Head of caudate nucleus (tissue), 42 donors: ENCODE results near the gene ZNF684.
"Not testable (repeated sequence)": the region's sequence is repeated elsewhere in the genome, so short reads cannot be mapped to it uniquely, and the experiment has no call there.

Experiments
- DNase-seq, 42 donors: peaks; one replicate each; pipeline versions ENCODE4 v3.0.0 to v3.0.0-alpha.2; 2020 to 2021; ENCODE audit warnings: mixed read lengths in 7 of 42
- intact Hi-C: fragments of 100-400 bp; cut with DNase I; formaldehyde crosslinking; loops from one replicate; pipeline ENCODE4 v1.15.0; 2022

ZNF684 gene

DNA sequence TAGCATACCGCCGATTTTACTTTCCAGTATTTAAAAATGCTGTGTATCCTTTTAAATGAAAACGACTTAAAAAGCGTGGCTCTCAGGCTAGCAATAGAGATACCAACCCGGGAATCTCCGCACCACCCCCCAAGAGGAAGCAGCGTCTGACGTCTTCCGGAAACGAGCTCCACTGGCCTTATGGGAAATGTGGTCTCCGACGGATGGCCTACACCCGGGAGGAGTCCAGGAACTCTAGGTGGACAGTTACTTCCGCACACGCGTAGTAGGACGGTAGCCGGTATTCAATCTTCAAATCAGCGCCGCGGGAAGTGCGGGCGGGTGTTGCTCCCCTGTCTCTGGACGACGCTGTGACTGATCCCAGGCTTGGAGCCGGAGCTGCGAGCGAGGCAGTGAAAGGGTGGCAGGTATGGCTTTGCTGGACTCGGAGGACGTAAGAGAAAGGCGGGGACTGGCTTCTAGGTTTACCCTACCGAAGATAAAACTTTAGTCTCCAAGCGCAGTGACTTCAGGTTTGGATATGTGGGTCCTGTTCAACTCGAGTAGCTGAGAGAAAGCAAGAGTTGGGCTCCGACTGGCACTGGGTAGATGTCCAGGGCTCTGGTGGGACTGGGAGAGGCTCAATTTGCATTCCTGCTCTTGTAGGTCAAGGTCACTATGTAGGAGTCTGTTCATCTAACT is at the start of gene ZNF684:
Gene ZNF684 (plus strand): TSS at position 257 of the 681 bp plus-strand sequence. CDS start 1,530 bp downstream, outside the sequence.
- intact Hi-C loops = no loop called here
- DNase-seq = peak; percentile 81 to 97 (median 92)

DNA sequence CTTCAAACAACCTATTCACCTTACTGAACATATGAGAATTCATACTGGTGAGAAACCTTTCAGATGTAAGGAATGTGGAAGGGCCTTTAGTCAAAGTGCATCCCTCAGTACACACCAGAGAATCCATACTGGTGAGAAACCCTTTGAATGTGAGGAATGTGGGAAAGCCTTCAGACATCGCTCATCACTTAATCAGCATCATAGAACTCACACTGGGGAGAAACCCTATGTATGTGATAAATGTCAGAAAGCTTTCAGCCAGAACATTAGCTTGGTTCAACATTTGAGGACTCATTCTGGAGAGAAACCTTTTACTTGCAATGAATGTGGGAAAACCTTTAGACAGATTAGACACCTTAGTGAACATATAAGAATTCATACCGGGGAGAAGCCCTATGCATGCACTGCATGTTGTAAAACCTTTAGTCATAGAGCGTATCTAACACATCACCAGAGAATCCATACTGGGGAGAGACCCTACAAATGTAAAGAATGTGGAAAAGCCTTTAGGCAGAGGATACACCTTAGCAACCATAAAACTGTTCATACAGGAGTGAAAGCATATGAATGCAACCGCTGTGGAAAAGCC is 36.0 kb upstream of the ZNF684 start:
- no peak for DNase-seq
- intact Hi-C loops = no loop called here

DNA sequence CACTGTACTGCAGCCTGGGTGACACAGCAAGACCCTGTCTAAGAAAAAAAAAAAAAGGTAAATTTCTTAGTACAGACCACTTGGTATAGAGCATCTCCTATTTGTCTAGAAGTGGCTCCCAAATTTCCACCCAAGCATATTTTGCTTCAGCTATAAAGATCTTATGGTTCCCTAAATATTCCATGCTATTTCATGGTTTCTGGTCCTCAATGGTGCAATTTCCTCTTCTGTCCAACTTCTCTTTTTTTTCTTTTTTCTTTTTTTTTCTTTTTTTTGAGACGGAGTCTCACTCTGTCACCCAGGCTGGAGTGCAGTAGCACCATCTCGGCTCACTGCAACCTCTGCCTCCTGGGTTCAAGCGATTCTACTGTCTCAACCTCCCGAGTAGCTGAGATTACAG is 28.8 kb upstream of the ZNF684 start:
- DNase-seq, intact Hi-C loops: not testable (repeated sequence)

DNA sequence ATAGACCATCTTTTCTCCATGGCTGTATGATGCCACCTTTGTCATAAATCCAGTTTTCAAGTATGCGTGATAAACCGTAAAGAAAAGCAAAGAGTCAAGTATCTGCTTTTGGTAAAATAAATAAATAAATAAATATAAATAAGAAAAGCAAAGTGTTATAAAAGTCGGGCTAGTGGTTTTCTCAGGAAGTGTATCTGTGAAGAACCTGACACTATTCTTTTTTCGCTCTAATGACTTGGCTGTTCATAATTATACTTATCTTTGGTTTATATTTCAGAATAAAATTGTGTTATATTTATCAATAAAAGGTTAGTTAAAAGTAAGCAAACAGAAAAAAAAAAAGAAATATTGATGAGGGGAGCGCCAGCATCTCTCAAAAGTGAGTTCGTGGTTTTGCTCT is 23.5 kb upstream of the ZNF684 start:
- intact Hi-C loops = no loop called here
- no peak for DNase-seq

DNA sequence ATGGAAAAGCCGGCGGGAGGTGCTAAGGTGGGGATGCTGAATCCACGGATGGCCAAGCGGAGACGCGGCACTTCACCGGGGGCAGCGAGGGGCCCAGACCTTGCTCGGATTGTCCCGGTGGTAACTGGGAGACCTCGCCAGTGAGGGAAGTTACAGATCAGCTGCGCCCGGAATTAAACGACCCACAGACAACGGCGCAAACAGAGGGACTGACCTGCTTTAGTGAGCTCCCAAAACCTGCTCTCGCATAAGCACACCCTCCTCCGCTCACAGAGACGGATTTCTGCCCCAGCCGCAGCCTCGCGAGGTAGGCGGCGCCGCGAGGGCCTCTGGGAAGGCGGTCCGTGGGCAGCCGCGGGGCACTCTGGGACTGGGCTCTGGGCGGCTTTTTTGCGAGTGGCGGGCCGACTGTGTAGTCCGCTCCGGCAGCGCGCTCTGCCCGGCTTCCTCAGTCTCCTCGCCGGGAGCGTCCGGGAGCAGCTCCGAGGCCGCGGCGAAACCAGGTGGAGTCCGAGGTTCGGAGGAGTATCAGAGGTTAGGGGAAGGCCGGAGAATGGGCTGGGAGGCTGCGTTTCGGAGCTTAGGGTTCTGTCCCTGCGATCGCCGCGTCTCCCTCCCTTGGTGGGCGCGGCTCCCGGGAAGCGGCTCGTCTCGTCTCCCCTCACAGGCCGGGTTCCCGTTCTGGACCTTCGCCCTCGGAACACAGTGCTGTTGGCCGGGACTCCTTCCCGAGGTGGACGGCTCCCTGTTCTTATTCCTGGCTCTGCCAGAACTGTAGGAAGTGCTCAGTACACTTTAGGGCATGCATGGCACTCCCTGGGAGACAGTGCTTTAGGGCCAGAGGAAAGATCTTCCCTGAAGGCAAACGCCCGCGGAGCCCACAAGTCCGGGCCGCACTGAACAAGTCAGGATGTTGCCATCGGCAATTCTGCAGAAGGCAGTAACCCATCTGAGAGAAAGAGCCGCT is 22.8 kb upstream of the ZNF684 start, which contains the start of gene EXO5:
Gene EXO5 (plus strand): TSS at position 393 of the 967 bp plus-strand sequence. CDS start 5,778 bp downstream, outside the sequence.
- intact Hi-C loops = no loop called here
- peak; percentile 63 to 94 (median 86) for DNase-seq

DNA sequence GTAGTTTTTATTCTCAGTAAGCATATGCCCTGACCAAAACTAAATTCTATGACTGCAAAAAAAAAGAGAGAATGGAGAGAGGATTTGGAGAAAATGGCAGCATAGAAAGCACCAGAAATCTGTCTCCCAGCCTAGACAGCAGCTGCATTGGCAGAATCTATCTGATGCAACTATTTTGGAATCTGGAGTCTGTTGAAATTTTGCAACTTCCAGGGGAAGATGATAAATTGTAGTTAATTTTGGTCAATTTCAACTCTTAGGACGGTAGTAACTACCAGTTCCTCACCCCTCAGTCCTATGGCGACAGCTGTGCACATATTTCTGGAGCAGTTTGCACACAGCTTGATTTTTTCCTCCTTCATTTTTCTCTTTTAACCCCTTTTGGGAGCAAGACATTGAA is 11.9 kb upstream of the ZNF684 start:
- DNase-seq = no peak
- intact Hi-C loops = no loop called here

DNA sequence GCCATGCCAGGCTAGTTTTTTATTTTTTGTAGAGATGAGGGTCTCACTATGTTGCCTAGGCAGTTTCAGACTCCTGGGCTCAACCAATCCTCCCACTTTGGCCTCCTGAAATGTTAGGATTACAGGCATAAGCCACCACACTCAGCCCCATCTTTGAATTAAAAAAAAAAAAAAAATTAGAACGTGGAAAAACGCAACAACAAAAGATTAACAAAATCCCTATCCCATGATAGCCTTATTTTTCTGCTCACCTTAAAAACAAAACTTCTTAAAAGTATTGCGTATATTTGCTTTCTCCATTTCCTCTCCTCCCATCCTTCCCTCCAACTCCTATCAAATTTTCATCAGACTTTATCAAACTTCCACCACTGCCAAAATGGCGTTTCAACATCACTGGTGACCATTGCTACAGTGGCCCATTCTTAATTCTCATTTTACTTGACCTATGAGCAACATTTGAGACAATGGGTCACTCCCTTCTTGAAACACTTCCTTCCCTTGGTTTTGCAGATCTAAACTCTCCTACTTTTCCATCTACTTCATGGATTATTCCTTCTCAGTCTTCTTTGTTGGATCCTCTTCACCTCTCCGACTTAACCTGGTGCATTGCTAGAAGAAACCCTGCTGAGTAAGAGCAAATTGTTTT is 579 bp upstream of the ZNF684 start:
- DNase-seq = no peak
- intact Hi-C loops = no loop called here

DNA sequence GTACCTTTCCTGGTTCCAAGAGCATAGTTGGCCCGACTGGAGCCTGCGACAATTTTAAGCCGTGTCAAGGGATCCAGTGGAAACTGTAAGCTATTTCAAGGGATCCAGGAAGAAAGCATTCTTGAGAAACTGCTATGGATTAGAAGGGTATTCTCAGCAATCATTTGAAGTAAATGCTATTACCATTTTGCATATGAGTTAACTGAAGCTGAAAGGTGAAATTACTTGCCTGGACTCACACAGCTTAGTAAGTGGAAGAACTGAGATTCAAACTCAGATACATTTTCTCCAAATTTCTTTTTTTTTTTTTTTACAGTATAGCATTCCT is 589 bp downstream of the ZNF684 start:
- intact Hi-C loops = no loop called here
- DNase-seq = no peak

DNA sequence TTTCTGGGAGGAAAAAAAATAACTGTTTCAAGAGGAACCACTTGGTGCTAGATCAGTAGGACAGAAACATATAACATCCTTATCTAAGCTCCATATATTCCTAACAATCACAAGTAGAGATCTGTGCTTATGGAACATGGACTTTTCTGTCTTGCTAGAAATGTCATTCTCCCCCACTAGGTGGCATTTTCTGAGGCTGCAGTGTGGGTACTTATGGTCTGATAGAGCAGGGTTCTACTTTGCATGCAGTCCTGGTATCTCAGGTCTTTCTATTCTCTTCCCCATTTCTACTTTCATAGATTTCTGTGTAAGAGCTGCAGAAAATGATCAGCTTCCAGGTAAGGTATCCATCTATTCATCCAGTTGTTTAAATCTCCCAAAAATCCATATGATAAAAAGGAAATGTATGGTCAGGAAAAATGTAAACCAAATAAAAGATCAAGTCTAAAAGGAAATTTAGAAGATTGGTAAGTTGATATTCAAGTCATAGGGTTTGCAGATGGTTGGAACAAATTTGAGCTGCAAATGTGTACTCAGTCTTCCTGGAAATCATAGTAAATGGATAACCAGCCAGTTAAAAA is 1.5 kb downstream of the ZNF684 start:
- intact Hi-C loops = no loop called here
- DNase-seq = peak in 26 of 42 donors; percentile 7 to 71 (median 39)

DNA sequence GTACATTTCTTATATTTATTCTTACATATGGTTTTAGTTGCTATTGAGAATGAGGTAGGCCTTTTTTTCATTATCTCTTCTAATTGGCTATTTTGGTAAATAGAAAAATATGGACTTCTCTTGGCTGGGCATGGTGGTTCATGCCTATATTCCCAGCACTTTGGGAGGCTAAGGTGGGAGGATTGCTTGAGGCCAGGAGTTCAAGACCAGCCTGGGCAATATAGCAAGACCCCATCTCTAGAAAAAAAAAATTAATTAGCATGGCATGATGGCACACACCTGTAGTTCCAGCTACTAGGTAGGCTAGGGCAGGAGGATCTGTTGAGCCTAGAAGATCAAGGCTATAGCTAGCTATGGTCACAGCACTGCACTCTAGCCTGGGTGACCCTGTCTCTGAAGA is 3.2 kb downstream of the ZNF684 start:
- intact Hi-C loops = no loop called here
- DNase-seq = no peak

DNA sequence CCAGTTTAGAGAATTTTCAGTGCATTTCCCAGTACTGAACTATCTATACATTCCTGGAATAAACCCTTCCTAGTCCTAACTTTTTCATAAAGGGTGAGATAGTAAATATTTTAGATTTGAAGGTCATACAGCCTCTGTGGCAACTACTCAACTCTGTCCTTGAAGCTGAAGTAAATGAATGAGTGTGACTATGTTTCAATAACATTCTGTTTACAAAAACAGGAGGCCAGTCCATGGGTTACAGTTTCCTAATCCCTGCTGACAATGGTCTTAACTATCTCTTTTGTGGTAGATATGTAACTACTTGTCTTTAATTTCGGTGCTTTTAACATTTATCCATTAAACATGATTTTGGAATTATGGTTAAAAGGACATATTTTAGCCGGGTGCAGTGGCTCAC is 4.3 kb downstream of the ZNF684 start:
- DNase-seq = no peak
- intact Hi-C loops = no loop called here

DNA sequence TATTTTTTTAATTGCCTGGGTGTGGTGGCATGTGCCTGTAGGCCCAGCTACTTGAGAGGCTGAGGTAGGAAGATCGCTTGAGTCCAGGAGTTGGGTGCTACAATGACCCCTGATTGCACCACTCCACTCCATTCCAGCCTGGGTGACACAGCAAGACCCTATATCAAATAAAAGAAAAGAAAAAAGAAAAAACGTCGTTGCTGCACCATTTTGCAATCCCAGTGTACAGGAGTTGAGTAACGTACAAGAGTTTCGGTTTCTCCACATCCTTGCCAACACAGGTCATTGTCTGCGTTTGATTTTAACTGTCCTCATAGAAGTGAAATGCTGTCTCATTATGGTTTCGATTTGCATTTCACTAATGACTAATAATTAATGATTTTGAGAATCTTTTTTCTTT is 7.9 kb downstream of the ZNF684 start:
- DNase-seq = no peak
- intact Hi-C loops = no loop called here

DNA sequence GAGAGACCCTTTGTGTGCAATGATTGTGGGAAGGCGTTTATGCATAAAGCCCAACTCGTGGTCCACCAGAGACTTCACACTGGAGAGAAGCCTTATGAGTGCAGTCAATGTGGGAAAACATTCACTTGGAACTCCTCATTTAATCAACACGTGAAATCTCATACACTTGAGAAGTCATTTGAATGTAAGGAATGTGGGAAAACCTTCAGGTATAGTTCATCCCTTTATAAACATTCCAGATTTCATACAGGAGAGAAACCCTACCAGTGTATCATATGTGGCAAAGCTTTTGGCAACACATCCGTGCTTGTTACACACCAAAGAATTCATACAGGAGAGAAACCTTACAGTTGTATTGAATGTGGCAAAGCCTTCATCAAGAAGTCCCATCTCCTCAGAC is 15.5 kb downstream of the ZNF684 start:
- no peak for DNase-seq
- intact Hi-C loops = no loop called here

DNA sequence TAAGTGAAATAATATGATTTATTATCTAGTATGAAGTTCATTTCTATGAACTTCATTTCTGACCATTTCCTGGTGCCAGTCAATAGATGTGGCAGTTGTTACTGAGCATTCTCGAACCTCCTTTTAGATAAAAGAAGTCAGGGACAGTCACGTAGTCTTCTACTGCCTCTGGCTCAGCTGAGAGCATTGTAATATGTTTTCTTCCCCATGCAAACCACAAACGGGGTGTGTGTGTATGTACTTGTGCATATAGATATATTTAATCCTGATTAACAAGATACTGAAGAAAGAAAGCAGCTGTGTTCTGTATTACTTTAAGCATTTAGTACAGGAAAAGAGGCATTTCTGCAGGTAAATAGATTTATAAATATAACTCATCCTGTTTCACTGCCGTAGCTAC is 21.6 kb downstream of the ZNF684 start:
- no peak for DNase-seq
- intact Hi-C loops = no loop called here

DNA sequence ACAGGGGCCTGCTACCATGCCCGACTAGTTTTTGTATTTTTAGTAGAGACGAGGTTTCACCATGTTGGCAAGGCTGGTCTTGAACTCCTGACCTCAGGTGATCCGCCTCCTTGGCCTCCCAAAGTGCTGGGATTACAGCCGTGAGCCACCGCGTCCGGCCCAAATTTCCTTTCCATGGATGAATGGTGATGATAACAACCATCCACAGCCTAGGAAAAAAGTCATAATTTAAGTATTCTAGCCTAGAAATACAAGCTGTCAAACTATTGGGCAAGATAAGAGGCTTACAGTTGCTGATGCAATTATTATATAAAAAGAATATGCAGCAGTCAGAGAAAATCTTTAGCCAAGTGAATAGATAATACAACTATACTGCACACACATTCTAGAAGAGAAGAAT is 23.4 kb downstream of the ZNF684 start:
- intact Hi-C loops, DNase-seq: not testable (repeated sequence)

DNA sequence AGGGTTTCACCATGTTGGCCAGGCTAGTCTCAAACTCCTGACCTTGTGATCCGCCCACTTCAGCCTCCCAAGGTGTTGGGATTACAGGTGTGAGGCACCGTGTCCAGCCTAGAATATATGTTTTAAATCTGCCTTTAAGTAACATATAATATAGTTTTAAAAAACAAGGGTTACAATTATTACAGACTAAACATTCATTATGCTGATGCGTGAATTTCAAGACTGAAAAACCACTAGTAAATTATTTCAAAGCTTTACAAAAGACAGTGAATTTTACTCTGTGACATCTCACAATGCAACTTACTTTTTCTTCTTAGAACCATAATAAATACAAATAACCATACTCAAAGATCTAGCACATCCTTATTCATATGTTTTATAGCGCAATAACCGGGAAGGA is 24.7 kb downstream of the ZNF684 start:
- no peak for DNase-seq
- intact Hi-C loops = no loop called here

DNA sequence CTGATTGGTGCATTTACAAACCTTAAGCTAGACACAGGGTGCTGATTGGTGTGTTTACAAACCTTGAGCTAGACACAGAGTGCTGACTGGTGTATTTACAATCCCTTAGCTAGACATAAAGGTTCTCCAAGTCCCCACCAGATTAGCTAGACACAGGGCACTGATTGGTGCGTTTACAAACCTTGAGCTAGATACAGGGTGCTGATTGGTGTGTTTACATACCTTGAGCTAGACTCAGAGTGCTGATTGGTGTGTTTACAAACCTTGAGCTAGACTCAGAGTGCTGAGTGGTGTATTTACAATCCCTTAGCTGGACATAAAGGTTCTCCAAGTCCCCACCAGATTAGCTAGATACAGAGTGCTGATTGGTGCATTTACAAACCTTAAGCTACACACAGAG is 26.8 kb downstream of the ZNF684 start:
- DNase-seq, intact Hi-C loops: not testable (repeated sequence)

DNA sequence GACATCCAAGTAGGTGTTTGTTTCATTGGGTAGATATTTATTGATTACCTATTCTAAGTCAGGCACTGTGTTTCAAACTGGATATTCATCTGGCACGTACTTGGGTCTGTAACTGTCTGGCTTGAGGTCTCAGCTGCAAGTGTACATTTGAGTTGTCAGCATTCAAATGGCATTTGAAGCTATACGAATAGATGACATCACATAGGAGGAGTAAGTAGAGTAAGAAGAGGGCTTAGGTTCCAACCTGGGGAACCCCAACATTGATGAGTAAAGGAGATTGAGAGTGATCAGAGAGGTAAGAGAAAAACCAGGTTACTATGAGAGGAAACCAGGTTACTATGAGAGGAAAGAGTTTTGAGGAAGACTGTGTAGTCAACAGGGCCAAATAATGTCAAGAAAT is 30.7 kb downstream of the ZNF684 start:
- intact Hi-C loops = no loop called here
- DNase-seq = no peak

DNA sequence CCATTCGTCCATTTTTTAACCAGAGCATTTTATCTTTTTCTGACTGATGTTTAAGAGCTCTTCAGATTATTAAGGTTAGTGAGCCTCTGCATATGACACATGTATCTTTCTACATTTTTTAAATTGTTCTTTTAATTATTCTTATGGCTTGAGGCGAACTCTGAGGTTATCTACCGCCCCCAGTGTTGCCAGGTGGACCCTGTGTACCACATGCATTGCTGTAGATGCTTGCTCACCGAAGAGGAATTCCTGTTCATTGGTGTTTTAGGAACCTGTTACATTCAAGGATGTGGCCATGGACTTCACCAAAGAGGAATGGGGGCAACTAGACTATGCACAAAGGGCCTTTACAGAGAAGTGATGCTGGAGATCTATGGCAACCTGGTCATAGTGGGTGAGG is 31.8 kb downstream of the ZNF684 start:
- intact Hi-C loops = no loop called here
- DNase-seq = no peak
